ENCODE measurements around the gene ATRX. TPM values are rescaled to one million over a fixed set of nuclear protein-coding genes. Genes with fewer than 3 reads are reported as not detected.

ATRX gene
- total RNA-seq, 1 experiment from 2014 or later = 61.3 TPM

- intact Hi-C loops (cut with micrococcal nuclease) = no loop called here
Observed at GRCh38 chrX:77740376-77740905, 45.6 kb downstream of the ATRX start.

More at GRCh38 chrX:77740376-77740905, 45.6 kb downstream of the ATRX start:
- no peak for DNase-seq (ENCODE audit: low read depth, low spot score)
- no peaks in the 10 kb centered on the region for H3K9me3 ChIP-seq (ENCODE audit: control insufficient read depth in 1 of 2, insufficient read depth in 1 of 2, low read depth in 1 of 2, low read length in 2 of 2)
- no peak for ATAC-seq
- H3K27me3 ChIP-seq (ENCODE audit: insufficient read depth, low read length) = no peaks in the 10 kb centered on the region
- H2AFZ ChIP-seq (ENCODE audit: low read depth, low read length, poor library complexity, severe bottlenecking) = no peak overlapping the region
- H4K20me1 ChIP-seq (ENCODE audit: insufficient read depth) = no peaks in the 10 kb centered on the region
- no peaks in the 10 kb centered on the region for H3K36me3 ChIP-seq (ENCODE audit: control insufficient read depth in 1 of 2, insufficient read depth in 2 of 2, low read length in 2 of 2)
- peaks cover 76% of the 10 kb centered on the region for H3K79me2 ChIP-seq (ENCODE audit: insufficient read depth, low read length)
- POLR2A ChIA-PET = no interaction called here
- CTCF ChIA-PET = no interaction called here
- H3K27ac ChIP-seq (ENCODE audit: low read depth, low read length) = no peak overlapping the region
- RAD21 ChIA-PET (ENCODE audit: low non-redundant PET in 1 of 2, low total read pairs in 2 of 2, uncharacterized antibody in 2 of 2, unreplicated experiment in 2 of 2) = no interaction called here
- no peak for TF ChIP-seq CBX3 (IDR thresholded peaks at IDR 0.05; ENCODE audit: low read depth)
- no peak for TF ChIP-seq CTCF (IDR thresholded peaks at IDR 0.05 in 2 of 3, conservative IDR thresholded peaks at IDR 0.05 in 1 of 3; ENCODE audit: borderline replicate concordance in 1 of 3, insufficient read depth in 1 of 3, low read depth in 2 of 3, low read length in 2 of 3)
- TF ChIP-seq ZBTB33 (IDR thresholded peaks at IDR 0.05; ENCODE audit: extremely low read depth, insufficient replicate concordance, low read length) = no peak
- no peak for TF ChIP-seq SRF (IDR thresholded peaks at IDR 0.05; ENCODE audit: low read depth)
- TF ChIP-seq ZFX (IDR thresholded peaks at IDR 0.05) = no peak
- TF ChIP-seq CEBPB (IDR thresholded peaks at IDR 0.05; ENCODE audit: low read depth) = no peak
- no peak for TF ChIP-seq SIN3A (IDR thresholded peaks at IDR 0.05; ENCODE audit: low read depth)
- TF ChIP-seq EGR1 (IDR thresholded peaks at IDR 0.05; ENCODE audit: low read depth) = no peak
- no peak for TF ChIP-seq EZH2phosphoT487 (IDR thresholded peaks at IDR 0.05; ENCODE audit: borderline replicate concordance)
- no peak for TF ChIP-seq TCF7L2 (IDR thresholded peaks at IDR 0.05; ENCODE audit: borderline replicate concordance, extremely low read depth, insufficient read depth, insufficient read length)
- H3K4me2 ChIP-seq (ENCODE audit: low read length) = no peak overlapping the region
- H3K9me2 ChIP-seq (ENCODE audit: insufficient read depth) = no peaks in the 10 kb centered on the region
- no peak overlapping the region for H3K9ac ChIP-seq (ENCODE audit: low read length)
- H3K4me1 ChIP-seq (ENCODE audit: control insufficient read depth in 1 of 2, insufficient read depth in 2 of 2, low read length in 2 of 2) = no peaks in the 10 kb centered on the region
- H3K4me3 ChIP-seq (replicated peaks in 1 of 2; ENCODE audit: low read depth in 1 of 2, low read length in 2 of 2) = no peak overlapping the region
- BruUV-seq (replicated peaks) = no TSS peak
